ENCODE measurements around the gene ZNF865. TPM values are rescaled to one million over a fixed set of nuclear protein-coding genes. Genes with fewer than 3 reads are reported as not detected.

Gene ZNF865
- total RNA-seq, 1 donor from 2014 or later = 0.49 TPM

GRCh38 chr19:55661826-55662225 lies 56.4 kb downstream of the ZNF865 start:
- DNase-seq (ENCODE audit: low spot score) = no peak
- no peak overlapping the region for H3K4me2 ChIP-seq
- H3K4me1 ChIP-seq = peaks cover 12% of the 10 kb centered on the region
- no peaks in the 10 kb centered on the region for H3F3A ChIP-seq (ENCODE audit: low read depth)
- peaks cover 16% of the 10 kb centered on the region for H3K4me1 Mint-ChIP-seq
- H3K27ac Mint-ChIP-seq = no peak overlapping the region
- no peak overlapping the region for H3K27ac ChIP-seq
- H2AFZ ChIP-seq (replicated peaks) = no peak overlapping the region
- H3K9ac ChIP-seq = no peak overlapping the region
- peak overlapping the region; percentile 11 for H3K4me3 Mint-ChIP-seq
- TF ChIP-seq EZH2 (IDR thresholded peaks at IDR 0.05) (no peak), EZH2phosphoT487 (IDR thresholded peaks at IDR 0.05) (no peak)
- TF ChIP-seq, protein P1, sequence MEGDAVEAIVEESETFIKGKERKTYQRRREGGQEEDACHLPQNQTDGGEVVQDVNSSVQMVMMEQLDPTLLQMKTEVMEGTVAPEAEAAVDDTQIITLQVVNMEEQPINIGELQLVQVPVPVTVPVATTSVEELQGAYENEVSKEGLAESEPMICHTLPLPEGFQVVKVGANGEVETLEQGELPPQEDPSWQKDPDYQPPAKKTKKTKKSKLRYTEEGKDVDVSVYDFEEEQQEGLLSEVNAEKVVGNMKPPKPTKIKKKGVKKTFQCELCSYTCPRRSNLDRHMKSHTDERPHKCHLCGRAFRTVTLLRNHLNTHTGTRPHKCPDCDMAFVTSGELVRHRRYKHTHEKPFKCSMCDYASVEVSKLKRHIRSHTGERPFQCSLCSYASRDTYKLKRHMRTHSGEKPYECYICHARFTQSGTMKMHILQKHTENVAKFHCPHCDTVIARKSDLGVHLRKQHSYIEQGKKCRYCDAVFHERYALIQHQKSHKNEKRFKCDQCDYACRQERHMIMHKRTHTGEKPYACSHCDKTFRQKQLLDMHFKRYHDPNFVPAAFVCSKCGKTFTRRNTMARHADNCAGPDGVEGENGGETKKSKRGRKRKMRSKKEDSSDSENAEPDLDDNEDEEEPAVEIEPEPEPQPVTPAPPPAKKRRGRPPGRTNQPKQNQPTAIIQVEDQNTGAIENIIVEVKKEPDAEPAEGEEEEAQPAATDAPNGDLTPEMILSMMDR (IDR thresholded peaks at IDR 0.05) = no peak
- no peaks in the 10 kb centered on the region for H3K27me3 ChIP-seq
- peaks cover 90% of the 10 kb centered on the region for H4K20me1 ChIP-seq (ENCODE audit: low read depth)
- no peaks in the 10 kb centered on the region for H3K36me3 ChIP-seq
- peaks cover 98% of the 10 kb centered on the region for H3K79me2 ChIP-seq (ENCODE audit: low read depth)
- no peaks in the 10 kb centered on the region for H3K27me3 Mint-ChIP-seq (ENCODE audit: insufficient read depth, low read depth)
- H3K36me3 Mint-ChIP-seq = peaks cover 30% of the 10 kb centered on the region
- H3K9me3 ChIP-seq (ENCODE audit: low read depth) = no peaks in the 10 kb centered on the region
- H3K4me3 ChIP-seq = no peak overlapping the region
- H3K9me3 Mint-ChIP-seq = no peaks in the 10 kb centered on the region

DNA sequence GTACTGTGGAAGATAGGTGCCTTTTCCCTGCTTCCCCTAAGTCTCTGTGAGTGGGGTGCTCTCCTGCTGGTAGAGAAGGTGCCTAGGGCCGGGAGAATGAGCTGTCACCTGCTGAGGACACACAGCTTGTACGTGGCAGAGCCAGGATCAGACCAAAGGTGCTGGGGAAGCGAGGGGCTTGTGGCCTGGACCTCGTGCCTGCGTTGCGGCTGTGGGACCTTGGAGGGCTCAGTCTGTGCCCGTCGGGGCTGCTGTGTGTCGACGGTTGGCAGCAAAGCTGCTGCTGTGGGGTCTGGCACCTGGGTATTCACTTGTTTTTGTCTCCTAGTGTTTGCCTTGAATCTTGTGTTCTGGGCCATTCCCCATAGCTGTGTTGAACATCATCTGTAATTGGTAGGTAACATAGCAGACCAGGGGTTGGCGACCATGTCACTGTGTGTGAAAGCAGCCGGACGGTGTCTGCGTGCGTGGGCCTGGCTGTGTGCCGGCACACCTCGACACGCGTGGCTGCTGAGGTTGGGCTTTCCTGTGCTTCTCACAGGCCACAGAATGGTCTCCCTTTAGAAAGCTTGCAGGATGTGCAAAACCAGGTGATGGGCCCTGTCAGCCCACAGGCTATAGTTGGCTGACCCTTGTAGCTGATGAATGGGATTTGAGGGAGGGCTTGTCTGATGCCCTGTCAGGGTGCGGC lies 58.5 kb downstream of the ZNF865 start:
- peaks cover 90% of the 10 kb centered on the region for H4K20me1 ChIP-seq (ENCODE audit: low read depth)
- no peaks in the 10 kb centered on the region for H3K9me3 ChIP-seq (ENCODE audit: low read depth)
- no peak overlapping the region for H3K4me3 ChIP-seq
- no peak overlapping the region for H2AFZ ChIP-seq (replicated peaks)
- no peaks in the 10 kb centered on the region for H3F3A ChIP-seq (ENCODE audit: low read depth)
- peaks cover 6% of the 10 kb centered on the region for H3K4me1 Mint-ChIP-seq
- H3K27ac ChIP-seq = no peak overlapping the region
- TF ChIP-seq, protein P1 (IDR thresholded peaks at IDR 0.05) = no peak
- TF ChIP-seq EZH2 (IDR thresholded peaks at IDR 0.05) (no peak), EZH2phosphoT487 (IDR thresholded peaks at IDR 0.05) (no peak)
- peaks cover 28% of the 10 kb centered on the region for H3K36me3 Mint-ChIP-seq
- H3K36me3 ChIP-seq = no peaks in the 10 kb centered on the region
- H3K27me3 ChIP-seq = no peaks in the 10 kb centered on the region
- peaks cover 94% of the 10 kb centered on the region for H3K79me2 ChIP-seq (ENCODE audit: low read depth)
- no peaks in the 10 kb centered on the region for H3K9me3 Mint-ChIP-seq
- H3K27me3 Mint-ChIP-seq (ENCODE audit: insufficient read depth, low read depth) = no peaks in the 10 kb centered on the region
- H3K9ac ChIP-seq = no peak overlapping the region
- H3K4me3 Mint-ChIP-seq = no peak overlapping the region
- H3K27ac Mint-ChIP-seq = no peak overlapping the region
- no peak overlapping the region for H3K4me2 ChIP-seq
- no peak for DNase-seq (ENCODE audit: low spot score)
- H3K4me1 ChIP-seq = no peaks in the 10 kb centered on the region

- H3K9ac ChIP-seq = no peak overlapping the region
- H3K79me2 ChIP-seq (ENCODE audit: low read depth) = peaks cover 91% of the 10 kb centered on the region
- H3K9me3 Mint-ChIP-seq = no peaks in the 10 kb centered on the region
- peaks cover 7% of the 10 kb centered on the region for H3K4me1 Mint-ChIP-seq
- no peak overlapping the region for H3K27ac Mint-ChIP-seq
- H3K4me3 Mint-ChIP-seq = no peak overlapping the region
- no peaks in the 10 kb centered on the region for H3K36me3 ChIP-seq
- TF ChIP-seq EZH2 (IDR thresholded peaks at IDR 0.05) (no peak), EZH2phosphoT487 (IDR thresholded peaks at IDR 0.05) (no peak)
- TF ChIP-seq, protein P1 (IDR thresholded peaks at IDR 0.05) = no peak
- H3K27ac ChIP-seq = no peak overlapping the region
- peaks cover 18% of the 10 kb centered on the region for H3F3A ChIP-seq (ENCODE audit: low read depth)
- H2AFZ ChIP-seq (replicated peaks) = no peak overlapping the region
- no peaks in the 10 kb centered on the region for H3K9me3 ChIP-seq (ENCODE audit: low read depth)
- DNase-seq (ENCODE audit: low spot score) = no peak
- peaks cover 32% of the 10 kb centered on the region for H3K36me3 Mint-ChIP-seq
- H3K27me3 Mint-ChIP-seq (ENCODE audit: insufficient read depth, low read depth) = peaks cover 8% of the 10 kb centered on the region
- no peak overlapping the region for H3K4me2 ChIP-seq
- H3K27me3 ChIP-seq = no peaks in the 10 kb centered on the region
- H3K4me1 ChIP-seq = no peaks in the 10 kb centered on the region
- H3K4me3 ChIP-seq = no peak overlapping the region
- H4K20me1 ChIP-seq (ENCODE audit: low read depth) = peaks cover 90% of the 10 kb centered on the region
These were observed 61.0 kb downstream of the ZNF865 start for GRCh38 chr19:55666343-55667005.

Other genes starting within 250 kb of the ZNF865 start
- gene GARIN5B, start 242.4 kb upstream of the ZNF865 start, total RNA-seq (ENCODE audit: low replicate concordance) = 0.09 TPM in 1 of 2 replicates, not detected in the other
- gene IL11, start 235.2 kb upstream of the ZNF865 start, total RNA-seq (ENCODE audit: low replicate concordance) = 0.06 and 0.62 TPM in 2 replicates
- gene TMEM190, start 228.8 kb upstream of the ZNF865 start, total RNA-seq (ENCODE audit: low replicate concordance) = not detected in 2 replicates
- gene TMEM238, start 221.4 kb upstream of the ZNF865 start, total RNA-seq (ENCODE audit: low replicate concordance) = 0.15 TPM in 1 of 2 replicates, not detected in the other
- gene RPL28, start 219.7 kb upstream of the ZNF865 start, total RNA-seq (ENCODE audit: low replicate concordance) = 1,017 and 1,124 TPM in 2 replicates
- gene UBE2S, start 197.9 kb upstream of the ZNF865 start, total RNA-seq (ENCODE audit: low replicate concordance) = 118 and 159 TPM in 2 replicates
- gene SHISA7, start 162.3 kb upstream of the ZNF865 start, total RNA-seq (ENCODE audit: low replicate concordance) = 0.09 and 0.21 TPM in 2 replicates
- gene ISOC2, start 144.0 kb upstream of the ZNF865 start, total RNA-seq (ENCODE audit: low replicate concordance) = 14.8 and 34.4 TPM in 2 replicates
- gene C19orf85, start 140.9 kb upstream of the ZNF865 start, total RNA-seq (ENCODE audit: low replicate concordance) = not detected in 2 replicates
- gene ZNF628, start 129.0 kb upstream of the ZNF865 start, total RNA-seq (ENCODE audit: low replicate concordance) = 5.0 TPM in 1 of 2 replicates, not detected in the other
- gene NAT14, start 120.5 kb upstream of the ZNF865 start, total RNA-seq (ENCODE audit: low replicate concordance) = 16.2 and 49.2 TPM in 2 replicates
- gene SSC5D, start 117.2 kb upstream of the ZNF865 start, total RNA-seq (ENCODE audit: low replicate concordance) = 0.56 TPM in 1 of 2 replicates, not detected in the other
- 6.2 TPM in 1 of 2 replicates, not detected in the other for gene SBK2, start 68.5 kb upstream of the ZNF865 start, total RNA-seq (ENCODE audit: low replicate concordance)
- gene SBK3, start 60.1 kb upstream of the ZNF865 start, total RNA-seq (ENCODE audit: low replicate concordance) = 3.3 and 15.1 TPM in 2 replicates
- gene ZNF579, start 24.8 kb upstream of the ZNF865 start, total RNA-seq (ENCODE audit: low replicate concordance) = 2.1 and 15.2 TPM in 2 replicates
- 4.8 and 10.8 TPM in 2 replicates for gene FIZ1, start 6.1 kb upstream of the ZNF865 start, total RNA-seq (ENCODE audit: low replicate concordance)
- 3.2 and 5.4 TPM in 2 replicates for gene ZNF524, start 5.4 kb upstream of the ZNF865 start, total RNA-seq (ENCODE audit: low replicate concordance)
- gene ZNF784, start 18.9 kb downstream of the ZNF865 start, total RNA-seq (ENCODE audit: low replicate concordance) = 3.9 and 12.5 TPM in 2 replicates
- 2.8 and 13.4 TPM in 2 replicates for gene ZNF580, start 35.4 kb downstream of the ZNF865 start, total RNA-seq (ENCODE audit: low replicate concordance)
- gene ZNF581, start 38.0 kb downstream of the ZNF865 start, total RNA-seq (ENCODE audit: low replicate concordance) = 12.2 and 32.4 TPM in 2 replicates
- gene CCDC106, start 42.6 kb downstream of the ZNF865 start, total RNA-seq (ENCODE audit: low replicate concordance) = 7.6 and 24.9 TPM in 2 replicates
- 124 and 238 TPM in 2 replicates for gene U2AF2, start 49.4 kb downstream of the ZNF865 start, total RNA-seq (ENCODE audit: low replicate concordance)
- 16.1 and 75.0 TPM in 2 replicates for gene EPN1, start 69.6 kb downstream of the ZNF865 start, total RNA-seq (ENCODE audit: low replicate concordance)
- not detected in 2 replicates for gene NLRP9, start 132.8 kb downstream of the ZNF865 start, total RNA-seq (ENCODE audit: low replicate concordance)
- gene RFPL4A, start 153.4 kb downstream of the ZNF865 start, total RNA-seq (ENCODE audit: low replicate concordance) = not detected in 2 replicates
- gene RFPL4AL1, start 163.5 kb downstream of the ZNF865 start, total RNA-seq (ENCODE audit: low replicate concordance) = not detected in 2 replicates
- gene NLRP11, start 226.4 kb downstream of the ZNF865 start, total RNA-seq (ENCODE audit: low replicate concordance) = not detected in 2 replicates
- not detected in 2 replicates for gene NLRP4, start 230.9 kb downstream of the ZNF865 start, total RNA-seq (ENCODE audit: low replicate concordance)

Measured in neural progenitor cell (in vitro differentiated cells).